GM21529 (cell line): ENCODE data around the gene ZFP91.

Source experiments
- ATAC-seq: cut with Tn5 transposase; IDR thresholded peaks from one replicate; pipeline ENCODE4 v1.9.1; 2021; ENCODE audit not compliant: unreplicated experiment

Gene ZFP91

DNA sequence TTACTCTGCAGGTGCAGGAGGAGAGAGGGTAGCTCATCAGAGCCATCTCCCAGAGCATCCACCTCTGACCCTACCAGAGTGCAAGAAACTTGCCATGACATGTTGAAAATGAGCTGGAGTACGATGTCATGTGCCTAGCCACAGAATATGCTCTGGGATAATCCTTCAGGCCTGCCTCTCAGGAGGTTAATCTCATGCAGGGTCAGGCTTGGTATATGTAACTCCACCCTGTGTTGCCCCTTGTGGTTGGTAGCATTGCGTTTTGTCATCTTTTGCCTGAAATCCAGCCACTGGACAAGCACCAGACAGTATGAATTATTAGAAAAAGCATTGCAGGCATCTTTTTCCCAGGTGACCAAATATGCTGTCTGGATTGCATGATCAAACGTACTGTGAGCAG, 79.8 kb downstream of the ZFP91 start:
- ATAC-seq, result no peak

DNA sequence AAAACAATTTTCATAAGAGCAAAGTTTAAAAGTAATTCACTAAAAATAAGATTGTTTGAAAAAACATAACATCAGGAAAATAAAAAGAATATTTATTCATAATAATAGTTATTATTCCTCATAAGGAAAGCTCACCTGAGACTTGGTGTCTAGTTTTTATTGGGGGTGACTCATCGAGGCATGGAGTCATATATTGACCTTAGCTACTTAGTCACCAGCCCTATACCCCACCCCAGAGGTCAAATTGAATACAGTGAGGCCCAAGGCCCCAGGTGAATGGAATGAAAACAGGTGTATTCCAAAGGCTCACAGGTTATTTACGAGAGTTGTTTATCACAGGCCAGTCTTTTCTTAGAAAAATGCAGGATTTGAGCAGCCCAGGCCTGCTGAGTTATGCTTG, 80.5 kb downstream of the ZFP91 start:
- no peak for ATAC-seq

DNA sequence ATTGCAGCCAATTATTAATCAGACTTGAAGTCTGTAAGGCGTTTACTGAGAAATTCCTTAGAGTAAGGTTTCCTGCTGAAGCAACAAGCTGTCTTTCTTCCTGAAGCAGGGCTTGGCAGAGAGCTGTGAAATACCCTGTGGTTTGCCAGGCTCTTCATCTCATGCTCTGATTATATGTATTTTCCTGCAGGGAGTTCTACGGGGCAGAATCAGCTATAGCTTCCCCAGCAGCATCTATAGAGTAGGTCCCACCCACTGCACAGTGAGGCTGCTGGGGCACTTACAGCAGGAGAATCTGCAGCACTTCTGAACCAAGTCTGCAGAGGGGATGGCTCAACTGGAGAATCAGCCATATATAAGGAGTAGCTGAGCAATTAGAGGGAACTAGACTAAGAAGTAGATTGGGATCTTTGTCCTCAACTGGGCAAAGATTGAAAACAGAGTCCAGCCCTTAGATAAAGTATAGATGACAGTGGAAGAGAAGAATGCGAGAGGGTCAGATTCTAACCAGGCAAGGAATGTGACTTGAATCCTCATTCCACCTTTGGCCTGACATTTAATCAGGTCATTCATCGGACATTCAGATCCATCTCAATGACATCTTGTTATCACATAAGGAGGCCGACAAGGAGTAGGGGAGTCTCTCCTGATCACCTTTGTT, 81.2 kb downstream of the ZFP91 start:
- ATAC-seq, result no peak
